HG02884 (cell line): ENCODE results near the gene ZNF597.
"Not testable (repeated sequence)": the region's sequence is repeated elsewhere in the genome, so short reads cannot be mapped to it uniquely, and the experiment has no call there.

ENCODE experiments used
- ATAC-seq: cut with Tn5 transposase; IDR thresholded peaks from one replicate; pipeline ENCODE4 v1.9.1; 2021; ENCODE audit warnings: mild to moderate bottlenecking, moderate library complexity; ENCODE audit not compliant: unreplicated experiment

The ZNF597 gene

DNA sequence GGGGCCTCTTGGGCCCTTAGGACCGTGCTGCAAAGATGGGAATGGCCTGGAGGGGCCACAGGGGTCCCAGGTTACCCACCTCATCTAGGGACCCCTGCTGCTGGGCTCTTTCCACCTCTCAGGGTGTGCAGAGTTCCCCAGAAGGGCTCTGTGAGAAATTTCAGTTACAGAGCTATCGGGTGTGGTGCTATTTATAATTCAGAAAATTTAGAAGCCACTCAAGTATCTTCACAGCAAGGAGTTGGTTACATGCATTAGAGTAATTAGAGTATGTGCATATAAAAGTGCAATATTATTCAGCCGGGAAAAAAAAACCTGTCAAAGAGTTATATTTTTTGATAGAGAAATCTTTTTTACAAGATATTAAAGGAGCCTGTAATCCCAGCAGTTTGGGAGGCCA lies 33.1 kb upstream of the ZNF597 start:
- no peak for ATAC-seq

DNA sequence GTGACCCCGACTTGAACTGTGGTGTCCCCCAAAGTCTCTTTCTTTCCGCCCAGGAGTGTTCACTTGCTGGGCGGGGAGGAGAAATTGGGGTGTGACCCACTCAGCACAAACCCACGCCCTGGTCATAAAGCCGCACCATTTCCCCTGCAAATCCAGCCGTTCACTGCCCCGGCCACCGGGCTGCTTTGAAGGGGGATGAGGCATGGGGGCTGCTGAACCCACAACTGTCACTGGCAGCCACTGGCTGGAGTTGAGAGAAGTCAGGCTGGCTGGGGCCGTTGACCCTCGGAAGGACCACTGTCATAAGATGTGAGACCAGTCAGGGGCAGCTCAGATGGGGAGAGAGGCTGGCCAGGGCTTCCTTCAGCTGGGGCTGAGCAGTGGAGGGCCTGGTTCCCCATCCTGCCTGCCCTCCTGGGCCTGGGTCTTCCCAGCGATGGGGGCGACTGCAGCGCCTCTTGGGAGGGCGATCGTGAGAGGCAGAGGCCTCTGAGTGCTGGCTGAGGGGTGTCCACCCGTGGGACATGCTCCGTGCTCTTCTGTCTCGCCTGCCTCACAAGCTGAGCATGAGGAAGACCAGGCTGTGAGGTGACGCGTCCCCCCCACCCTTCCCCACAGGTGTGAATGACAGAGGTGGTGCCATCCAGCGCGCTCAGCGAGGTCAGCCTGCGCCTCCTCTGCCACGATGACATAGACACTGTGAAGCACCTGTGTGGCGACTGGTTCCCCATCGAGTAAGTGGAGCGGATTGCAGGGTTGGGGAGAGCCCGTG lies 32.5 kb upstream of the ZNF597 start:
- no peak for ATAC-seq

DNA sequence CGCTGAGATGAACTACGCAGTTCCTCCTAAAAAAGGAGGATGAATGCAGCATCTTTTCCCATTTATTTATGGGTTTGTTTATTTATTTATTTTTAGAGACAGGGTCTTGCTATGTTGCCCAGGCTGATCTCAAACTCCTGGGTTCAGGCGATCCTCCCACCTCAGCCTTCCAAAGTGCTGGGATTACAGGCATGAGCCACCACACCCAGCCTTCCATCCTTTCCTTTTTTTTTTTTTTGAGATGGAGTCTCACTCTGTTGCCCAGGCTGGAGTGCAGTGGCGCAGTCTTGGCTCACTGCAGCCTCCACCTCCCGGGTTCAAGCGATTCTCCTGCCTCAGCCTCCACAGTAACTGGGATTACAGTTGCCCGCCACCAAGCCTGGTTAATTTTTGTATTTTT lies 31.6 kb upstream of the ZNF597 start:
- ATAC-seq: not testable (repeated sequence)

DNA sequence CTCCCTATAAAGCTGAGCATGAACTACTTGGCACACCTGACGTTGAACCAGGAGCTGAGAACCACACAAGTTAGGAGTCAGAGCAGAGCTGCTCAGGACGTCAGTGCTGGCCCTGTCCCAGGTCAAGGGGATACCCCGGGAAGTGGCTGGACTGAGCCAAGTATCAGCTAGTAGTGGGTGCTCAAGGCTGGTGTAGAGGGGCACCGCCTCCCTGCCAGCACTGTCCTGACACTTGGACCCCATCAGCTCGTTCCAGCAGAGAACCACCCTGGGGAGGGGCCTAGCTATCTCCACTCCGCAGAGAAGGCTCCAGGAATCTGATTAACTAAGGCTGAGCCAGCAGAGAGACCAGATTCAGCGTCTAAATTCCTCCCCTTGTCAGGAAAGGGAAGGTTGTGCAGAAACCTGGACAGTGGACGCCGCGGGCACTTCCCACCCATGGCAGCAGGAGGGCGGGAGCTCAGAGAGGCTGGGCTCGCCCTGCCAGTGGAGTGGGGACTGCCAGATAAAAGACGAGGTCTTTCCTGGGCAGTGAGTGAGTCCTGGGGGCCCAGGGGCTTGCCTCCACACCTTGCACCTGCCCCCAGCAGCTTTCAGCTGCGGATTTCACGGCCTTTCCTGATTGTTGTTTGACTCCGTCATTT lies 31.0 kb upstream of the ZNF597 start:
- no peak for ATAC-seq

DNA sequence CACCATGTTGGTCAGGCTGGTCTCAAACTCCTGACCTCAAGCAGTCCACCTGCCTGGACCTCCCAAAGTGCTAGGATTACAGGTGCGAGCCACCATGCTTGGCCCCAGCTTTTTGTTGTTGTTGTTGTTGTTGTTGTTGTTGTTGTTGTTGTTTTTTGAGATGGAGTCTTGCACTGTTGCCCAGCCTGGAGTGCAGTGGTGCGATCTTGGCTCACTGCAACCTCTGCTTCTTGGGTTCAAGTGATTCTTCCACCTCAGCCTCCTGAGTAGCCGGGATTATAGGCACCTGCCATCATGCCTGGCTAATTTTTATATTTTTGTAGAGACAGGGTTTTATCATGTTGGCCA lies 30.3 kb upstream of the ZNF597 start:
- ATAC-seq: not testable (repeated sequence)

DNA sequence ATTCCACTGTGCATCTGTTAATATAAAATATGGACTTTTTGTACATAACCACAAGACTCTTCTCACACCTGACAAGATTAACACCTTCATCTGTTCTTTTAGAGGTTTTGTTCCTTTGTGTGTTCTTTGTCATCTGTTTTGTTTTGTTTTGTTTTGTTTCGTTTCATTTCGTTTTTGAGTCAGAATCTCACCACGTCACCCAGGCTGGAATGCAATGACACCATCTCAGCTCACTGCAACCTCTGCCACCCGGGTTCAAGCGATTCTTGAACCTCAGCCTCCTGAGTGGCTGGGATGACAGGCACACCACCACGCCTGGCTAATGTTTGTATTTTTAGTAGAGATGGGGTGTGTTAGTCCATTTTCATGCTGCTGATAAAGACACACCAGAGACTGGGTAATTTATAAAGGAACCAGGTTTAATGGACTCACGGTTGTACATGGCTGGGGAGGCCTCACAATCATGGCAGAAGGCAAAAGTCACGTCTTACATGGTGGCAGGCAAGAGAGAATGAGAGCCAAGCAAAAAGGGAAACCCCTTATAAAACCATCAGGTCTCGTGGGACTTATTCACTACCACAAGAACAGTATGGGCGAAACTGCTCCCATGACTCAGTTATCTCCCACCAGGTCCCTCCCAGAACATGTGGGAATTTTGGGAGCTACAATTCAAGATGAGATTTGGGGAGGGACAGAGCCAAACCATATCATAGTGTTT lies 29.7 kb upstream of the ZNF597 start:
- no peak for ATAC-seq

DNA sequence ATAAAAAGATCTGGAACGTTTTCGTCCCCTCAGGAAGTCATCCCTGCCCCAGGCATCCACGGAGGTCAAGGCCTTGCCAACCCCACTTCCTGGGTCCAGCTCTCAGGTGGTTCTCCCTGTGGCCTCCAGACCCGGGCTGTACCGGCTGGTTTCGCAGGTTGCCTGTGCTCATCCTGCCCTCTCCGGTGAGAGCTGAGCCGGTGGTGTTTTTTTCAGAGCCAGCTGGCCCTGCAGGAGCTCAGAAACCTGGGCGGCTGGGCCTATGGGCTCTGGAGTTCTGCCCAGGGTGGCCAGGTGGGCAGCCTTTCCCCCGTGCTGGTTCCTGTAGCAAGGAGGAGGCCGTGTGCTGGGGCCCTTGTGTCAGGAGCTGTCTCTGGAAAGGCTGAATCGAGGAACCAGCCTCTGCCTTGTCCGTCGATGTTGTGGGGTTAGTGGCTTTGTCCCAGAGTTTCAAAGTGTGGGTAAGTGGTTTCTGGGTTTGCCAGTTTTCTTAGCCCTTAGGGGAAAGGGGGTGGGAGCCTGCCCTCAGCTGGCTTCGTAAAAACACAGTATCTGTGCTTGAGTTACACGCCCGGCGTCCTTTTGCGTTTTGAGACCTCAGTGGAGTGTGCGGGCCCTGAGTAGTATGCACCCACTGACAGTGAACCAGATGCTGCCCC lies 28.3 kb upstream of the ZNF597 start:
- no peak for ATAC-seq

DNA sequence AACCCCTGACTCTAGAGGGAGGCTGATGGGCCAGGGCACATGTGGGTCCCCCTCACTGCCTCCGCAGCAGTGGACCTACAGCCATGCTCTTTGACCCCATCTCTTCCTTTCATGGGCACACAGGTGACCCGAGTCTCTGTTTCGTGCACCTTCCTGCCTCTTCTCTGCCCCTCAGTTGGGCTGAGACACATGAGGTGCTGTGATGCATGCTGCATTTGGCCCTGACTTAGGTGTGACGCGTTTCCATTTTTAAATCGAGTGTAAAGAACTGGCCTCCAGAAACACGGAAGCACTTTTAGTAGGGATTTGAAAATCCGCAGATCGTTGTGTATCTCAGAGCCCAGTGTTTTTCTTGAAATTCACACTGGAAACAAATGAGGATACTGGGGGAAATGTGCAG lies 27.4 kb upstream of the ZNF597 start:
- no peak for ATAC-seq

DNA sequence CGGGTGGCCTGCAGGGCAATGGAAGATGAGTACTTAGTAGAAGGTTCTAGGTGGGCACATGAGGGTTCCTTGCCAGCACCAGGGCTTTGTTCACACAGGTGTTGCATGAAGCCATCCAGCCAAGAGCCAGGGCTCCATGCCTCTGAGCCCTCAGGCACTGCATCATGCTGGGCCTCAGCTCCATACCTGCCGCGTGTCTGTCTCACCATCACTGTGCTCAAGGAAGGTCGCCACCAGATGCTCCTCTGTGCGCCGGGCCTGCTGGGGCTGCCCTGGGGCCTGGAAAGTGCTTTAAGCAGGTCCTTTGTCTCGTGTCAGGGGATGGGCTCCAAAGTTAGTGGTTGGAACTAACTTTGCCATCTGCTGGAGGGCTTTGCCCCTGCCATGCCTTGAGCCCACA lies 26.4 kb upstream of the ZNF597 start:
- no peak for ATAC-seq

DNA sequence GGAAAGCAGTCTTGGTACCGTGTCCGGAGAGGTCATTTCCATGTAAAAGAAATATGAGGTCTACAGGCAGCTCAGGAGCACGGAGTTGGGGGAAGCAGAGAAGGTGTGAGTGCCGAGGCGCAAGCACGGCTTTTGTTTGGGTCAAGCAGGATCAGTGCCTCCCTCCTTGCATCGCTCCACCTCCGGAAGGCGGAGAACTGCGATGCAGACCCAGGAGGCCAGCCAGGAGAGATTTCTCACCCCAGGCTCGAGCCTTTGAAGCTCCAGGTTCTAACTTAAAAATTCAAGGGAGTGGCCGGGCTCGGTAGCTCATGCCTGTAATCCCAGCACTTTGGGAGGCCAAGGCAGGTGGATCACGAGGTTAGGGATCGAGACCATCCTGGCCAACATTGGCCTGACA lies 25.2 kb upstream of the ZNF597 start:
- ATAC-seq: no peak

DNA sequence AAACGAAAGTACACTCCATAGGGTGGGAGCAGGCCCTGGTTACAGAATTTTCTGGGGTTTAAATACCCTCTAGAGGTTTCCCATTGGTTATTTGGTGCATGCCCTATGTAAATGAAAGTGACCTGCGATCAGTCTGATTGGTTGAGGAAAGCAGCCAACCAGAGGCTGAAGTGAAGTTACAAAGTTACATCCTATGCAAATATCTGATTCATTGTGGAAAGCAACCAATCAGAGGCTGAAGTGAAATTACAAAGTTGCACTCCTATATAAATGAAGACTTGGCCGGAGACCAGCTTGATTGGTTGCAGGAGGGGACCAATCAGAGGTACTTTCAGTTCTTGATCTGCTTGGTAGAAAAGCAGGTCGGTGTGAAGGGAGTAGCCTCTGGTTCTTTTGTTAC lies 24.6 kb upstream of the ZNF597 start:
- ATAC-seq: no peak

DNA sequence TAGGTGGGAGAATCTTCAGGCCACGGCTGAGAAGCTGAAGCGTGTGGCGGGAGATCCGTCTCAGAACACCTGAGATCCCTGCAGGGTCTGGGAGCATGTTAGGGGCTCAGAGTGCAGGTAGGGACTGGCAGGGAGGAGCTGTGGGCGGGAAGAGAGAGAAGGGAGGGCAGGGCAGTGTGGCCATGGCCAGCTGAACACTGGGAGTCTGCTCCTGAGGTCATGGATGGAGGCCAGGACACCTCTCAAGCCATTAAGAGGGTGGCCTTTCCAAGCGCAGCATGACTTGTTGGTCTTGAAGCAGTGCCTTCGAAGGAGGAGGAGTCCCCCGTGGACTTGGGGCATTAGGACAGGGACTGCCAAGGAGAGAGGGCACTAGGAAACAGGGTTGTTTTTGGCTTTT lies 23.9 kb upstream of the ZNF597 start:
- no peak for ATAC-seq

DNA sequence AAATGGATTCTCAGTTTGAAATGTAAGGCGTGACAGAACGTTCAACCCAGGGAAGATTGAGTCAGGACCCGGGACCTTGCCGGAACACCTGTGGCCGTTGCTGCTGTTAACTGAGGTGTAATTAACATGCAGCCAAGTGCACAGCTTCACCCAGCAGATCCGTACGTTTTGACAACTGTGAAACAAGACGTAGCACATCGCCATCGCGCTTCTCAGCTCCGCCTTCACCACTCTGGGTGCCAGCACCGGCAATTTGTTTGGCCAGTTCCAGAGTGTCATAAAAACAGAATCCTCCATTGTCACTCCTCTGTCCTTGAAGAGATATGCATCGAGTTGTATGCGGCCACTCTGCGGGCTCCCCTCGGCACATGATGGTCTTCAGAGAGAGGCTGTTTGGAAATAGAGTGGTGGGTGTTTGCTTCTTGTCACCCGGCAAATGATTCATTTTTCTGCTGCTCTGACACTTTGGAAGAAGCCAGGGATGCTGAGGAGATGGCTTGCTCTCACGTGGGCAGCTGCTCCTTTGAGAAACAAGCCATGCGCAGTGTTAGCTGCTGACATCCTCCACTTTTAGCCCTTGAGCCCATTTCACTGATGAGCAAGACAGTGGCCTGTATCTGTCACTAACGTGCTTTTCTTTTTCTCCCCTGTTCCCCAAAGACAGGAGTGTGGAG lies 22.7 kb upstream of the ZNF597 start:
- no peak for ATAC-seq

DNA sequence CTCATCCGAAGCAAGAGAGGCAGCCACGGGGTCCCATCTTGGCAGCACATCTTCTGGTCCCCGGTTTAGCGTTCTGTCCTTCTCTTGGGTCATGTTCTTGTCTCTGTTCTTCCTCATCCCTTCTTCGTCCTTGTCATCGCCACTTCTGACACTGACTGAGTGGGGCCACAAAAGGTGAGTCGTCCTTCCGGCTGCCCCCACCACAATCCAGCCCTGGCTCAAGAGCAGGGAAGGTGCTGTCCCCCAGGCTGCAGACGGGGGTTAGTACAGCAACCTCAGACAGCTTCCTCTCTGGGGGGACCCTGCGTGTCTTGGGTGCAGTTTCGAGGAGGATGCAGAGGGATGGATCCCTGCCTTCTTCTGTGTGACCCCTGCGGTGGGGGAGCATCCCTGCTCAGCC lies 22.0 kb upstream of the ZNF597 start:
- no peak for ATAC-seq

DNA sequence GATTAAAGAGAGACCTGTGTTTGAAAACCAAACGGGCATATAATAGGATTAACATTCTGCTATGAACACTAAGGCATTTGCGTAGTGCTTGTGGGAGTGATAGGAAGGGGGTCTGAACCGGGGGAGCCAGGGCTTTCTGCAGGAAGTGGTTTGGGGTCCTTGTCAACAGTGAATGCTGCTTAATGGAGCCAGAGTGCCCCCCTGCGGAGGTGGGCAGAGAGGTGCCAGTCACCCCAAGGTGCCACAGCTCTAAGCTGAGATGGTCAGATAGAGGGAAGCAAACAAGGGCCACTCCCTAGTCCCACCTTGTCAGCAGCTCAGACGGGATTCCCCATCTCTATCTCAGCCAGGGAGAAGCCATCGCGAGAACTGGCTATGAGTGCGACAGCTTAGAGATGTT lies 17.8 kb upstream of the ZNF597 start:
- ATAC-seq: no peak

DNA sequence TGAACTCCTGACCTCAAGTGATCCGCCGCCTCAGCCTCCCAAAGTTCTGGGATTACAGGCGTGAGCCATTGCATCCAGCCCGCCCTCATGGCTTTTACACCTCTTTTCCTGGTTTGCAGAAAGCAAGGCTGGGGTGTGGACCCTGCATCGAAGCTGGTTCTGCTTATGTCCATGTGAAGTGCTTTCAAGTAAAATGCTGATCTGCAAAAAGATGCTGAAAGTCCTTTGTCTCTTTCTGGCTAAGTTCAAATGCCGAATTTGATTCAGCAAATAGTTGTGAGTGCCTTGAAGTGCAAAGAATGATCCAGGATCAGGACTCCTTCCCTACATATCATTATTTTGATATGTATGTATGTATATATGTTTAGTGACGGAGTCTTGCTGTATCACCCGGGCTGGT lies 17.3 kb upstream of the ZNF597 start:
- ATAC-seq: no peak

DNA sequence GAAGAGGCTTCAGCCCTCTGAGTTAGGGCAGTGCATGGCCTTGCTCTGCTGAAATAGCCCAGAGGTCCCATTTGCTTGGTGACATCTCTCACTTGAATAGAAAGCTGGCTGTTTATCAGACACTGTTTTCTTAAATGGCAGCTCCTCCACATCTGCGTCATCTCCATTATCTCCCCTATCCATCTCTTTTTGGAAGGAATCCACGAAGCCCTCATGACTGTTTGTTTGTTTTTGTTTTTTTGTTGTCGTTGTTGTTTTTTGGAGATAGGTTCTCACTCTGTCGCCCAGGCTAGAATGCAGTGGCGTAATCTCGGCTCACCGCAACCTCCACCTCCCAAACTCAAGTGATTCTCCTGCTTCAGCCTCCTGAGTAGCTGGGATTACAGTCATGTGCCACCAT lies 16.8 kb upstream of the ZNF597 start:
- ATAC-seq: no peak

DNA sequence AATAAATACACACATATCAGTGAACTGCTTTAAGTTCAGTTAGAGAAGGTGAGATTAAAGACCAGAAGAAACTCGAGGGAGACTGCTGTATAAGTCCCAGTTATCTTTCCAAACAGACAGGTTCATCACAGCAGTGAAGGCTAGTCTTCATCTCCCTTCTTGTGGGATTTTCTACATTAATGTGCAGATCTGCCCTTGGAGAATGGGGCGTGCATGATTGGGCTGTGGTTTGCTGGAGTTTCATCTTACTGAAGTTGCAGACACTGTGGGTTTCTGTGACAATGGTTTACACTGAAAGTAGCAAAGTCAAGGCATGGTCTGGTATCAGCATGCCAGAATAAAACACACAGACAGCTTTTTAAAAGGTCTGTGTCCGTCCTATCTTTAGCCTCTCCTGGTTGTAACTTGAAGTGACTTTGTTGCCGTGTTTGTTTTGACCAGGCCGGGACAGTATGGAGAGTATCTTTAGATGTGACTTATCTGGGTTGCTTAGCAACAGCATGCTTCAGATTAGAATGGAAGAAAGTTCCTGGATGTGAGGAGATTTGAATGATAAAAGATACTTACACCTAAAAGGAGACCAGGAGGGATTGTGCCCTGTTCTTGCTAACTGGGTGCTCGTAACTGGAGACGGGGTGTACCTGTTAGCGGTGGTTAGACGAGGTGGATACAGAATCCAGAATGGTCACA lies 16.2 kb upstream of the ZNF597 start:
- no peak for ATAC-seq

DNA sequence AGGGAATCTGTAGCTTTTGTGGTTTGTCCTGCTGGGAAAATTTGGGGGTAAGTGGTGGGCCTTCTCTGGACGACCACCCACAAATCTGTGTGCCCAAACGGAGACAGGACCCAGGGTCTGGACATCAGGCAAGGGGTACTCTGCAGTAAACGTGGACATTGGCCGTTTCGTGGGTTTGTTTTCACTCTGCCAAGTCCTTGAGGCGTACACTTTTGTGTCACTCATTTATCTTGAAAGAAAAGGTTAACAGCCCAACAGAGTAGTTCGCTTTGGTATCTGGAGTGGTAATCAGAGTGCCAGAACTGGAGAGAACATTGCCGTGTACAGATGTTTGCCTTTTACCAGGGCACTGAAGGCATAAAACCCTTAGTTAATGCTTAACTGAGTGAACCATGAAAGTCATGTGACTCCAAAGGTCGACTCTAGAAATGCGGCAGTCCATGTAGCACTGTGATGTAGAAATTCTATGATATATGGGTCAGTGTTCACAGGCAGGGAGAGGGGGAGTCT lies 15.6 kb upstream of the ZNF597 start:
- no peak for ATAC-seq

DNA sequence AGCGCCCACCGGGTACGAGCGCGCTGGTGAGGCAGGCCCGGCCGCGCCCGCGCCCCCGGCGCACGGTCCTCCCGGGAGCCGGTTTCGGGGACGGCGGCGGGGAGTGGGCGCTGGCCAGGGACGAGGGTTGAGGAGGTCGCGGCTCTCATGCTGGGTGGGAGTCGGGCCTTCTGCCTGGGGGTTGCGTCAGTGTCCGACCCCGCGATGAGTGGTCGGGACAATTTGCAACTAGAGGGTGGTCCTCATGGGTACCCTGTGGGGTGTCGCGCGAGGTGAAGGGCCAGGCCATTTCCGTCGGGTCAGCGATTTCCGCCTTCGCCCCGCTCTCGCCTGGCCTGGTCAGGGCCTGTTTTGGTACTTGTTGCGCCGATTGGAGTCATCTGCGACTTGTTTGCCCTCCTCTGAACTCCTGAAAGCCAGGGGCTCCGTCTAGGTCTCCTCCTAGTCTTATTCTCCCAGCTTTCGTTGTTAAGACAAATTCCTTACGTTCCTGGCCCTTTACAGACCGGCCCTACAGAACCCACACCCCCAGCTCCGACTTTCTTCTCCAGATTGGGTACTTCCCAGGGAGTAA lies 15.1 kb upstream of the ZNF597 start:
- no peak for ATAC-seq
